Measurements from ENCODE around the gene MYOZ1.

The MYOZ1 gene

DNA sequence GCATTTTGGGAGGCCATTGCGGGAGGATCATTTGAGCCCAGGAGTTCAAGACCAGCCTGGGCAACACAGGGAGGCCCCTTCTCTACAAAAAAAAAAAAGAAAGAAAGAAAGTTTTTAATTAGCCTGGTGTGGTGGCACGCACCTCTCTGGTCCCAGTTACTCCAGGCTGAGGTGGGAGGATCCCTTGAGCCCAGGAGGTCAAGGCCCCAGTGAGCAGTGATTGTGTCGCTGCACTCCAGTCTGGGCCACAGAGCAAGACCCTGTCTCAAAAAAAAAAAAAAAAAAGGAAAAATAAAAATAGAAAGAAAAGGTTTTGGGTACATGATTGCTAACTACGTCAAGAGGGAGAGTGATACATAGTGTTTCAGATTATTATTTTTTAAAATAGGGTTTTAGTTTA is 48.2 kb downstream of the MYOZ1 start:
- no peak for DNase-seq (ENCODE audit: low read depth)

DNA sequence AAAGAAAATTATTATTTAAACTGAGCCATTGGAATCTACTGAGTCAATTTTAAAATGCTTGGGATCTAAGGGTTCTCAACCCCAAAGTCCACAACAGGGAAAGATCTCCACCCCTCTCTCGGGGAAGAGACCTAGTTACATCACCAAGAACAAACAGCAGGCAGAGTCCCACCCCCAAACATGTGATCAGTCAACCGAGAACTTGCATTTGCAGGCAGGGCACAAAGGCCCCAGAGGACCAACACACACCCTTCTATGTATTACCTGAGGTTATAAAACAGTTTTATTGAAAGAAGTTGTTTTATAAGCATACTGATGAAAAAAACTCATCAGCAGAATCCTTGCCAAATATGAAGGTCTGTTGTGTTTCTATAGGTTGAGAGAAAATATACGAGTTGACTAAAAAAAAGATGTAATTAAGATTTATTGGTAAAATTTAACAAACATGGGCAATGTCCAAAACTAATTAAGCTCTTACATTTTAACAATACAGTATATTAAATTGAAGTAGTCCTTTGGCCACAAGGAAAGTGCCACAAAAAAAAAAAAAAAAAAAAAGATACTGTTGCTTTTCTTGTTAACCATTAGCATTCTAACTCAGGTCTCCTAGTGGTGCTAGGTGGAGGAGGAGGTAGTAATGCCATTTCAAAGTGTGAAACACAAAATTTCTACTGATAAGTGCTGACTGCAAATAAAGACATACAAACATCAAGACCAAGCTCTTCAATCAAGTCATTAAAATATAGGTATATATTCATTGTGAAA is 49.2 kb downstream of the MYOZ1 start:
- no peak for DNase-seq (ENCODE audit: low read depth)

DNA sequence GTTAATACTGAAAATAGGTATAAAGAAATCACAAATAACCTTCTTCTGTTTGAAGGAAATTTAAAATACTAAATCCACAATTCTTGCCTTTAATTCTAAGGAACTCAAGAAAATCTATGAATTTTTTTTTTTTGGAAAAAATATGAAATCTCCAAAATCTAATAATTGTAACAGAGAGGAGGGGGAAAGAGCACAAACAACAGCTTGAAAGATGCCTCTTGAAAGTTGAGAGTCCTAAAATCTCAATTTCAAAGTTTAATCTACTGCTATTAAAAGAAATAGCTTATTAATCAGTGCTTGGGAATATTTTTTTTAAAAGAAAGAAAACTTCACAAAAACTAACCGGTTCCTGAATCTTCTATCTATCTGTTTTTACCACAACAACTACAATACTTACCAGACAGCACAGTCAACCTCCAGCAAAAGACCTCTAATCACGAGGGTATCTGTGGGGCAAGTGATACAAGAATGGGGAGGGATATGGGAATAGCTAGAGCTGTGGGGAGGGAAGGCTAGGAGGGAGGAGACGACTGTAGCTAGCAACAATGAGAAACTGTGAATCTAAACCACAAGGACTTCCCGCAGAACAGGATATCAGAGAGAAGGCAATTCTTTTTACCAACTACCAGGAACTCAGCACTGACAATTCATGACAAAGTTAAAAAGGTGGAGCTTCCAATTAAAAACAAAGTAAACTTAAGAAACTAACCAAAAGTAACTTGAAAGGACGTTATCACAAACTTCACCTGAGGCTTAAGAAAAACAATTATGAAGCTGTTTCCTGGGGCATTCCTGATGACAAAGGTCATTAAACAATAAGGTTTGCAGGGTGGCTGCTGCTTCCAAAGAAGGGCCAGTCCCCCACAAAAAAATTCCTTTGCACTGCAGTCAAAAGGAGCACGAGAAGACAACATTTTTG is 50.1 kb downstream of the MYOZ1 start, which contains the start of gene USP54:
USP54 (minus strand) TSS at position 462 of the 919 bp plus-strand sequence. CDS start 15,684 bp downstream, outside the sequence.
- DNase-seq (ENCODE audit: low read depth) = no peak

DNA sequence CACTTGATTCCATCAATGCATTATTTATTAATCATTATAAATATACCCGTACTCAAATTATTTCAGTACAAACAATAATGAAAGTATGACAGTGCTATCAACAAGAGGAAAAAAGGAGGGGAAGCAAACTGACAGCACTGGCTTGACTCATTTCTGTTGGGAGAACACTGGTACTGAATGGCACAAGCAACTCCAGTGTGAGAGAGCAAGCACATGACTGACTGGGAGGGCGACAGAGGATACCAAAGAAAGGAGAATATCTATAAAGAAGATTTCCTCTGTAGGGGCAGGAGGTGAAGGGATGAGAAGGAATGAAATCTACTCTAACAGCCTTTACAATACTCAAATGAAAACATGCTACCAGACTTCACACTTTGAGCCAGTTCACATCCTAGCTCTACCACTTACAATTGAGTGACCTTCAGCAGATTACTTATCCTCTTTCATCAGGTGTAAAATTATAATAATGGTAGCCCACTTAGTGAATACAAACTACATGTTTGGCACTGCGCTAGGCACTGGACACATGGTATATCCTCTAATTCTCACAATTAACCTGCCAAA is 51.6 kb downstream of the MYOZ1 start:
- DNase-seq (ENCODE audit: low read depth) = no peak

DNA sequence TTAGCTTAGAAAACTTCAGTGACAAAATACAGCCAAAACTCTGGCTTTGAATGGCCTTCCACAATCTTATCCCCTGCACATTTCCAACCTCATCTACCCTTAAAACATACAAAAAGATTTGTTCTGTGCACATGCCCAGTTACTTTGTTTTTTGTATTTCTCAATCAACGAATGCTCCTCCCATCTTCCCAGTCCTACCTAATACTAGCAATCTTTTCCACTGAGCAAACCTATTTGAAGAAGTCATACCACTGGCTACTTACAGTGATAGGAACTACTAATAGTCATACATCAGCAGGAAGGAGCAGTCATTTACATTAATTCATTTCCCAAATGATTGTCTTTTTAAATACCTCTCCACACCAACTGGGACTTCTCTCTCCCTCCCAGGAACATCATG is 52.6 kb downstream of the MYOZ1 start:
- no peak for DNase-seq (ENCODE audit: low read depth)

DNA sequence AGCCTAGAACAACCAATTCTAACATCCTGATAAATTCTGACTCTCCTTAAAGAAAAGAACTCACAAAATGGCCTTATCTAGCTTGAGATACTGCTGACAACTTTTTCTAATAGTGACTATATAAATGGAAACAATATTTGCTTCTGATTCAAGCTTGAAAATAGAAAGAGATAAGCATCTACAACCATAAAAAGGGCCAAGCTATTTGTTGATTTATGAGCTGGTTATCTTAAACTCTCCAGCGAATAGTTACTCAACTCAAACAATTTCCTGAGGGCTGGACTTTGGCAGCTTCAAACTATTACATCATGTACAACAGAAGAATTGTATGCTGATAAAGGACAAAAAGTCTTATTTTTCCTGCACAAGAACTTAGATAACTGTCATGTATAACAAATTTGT is 54.7 kb downstream of the MYOZ1 start:
- no peak for DNase-seq (ENCODE audit: low read depth)

DNA sequence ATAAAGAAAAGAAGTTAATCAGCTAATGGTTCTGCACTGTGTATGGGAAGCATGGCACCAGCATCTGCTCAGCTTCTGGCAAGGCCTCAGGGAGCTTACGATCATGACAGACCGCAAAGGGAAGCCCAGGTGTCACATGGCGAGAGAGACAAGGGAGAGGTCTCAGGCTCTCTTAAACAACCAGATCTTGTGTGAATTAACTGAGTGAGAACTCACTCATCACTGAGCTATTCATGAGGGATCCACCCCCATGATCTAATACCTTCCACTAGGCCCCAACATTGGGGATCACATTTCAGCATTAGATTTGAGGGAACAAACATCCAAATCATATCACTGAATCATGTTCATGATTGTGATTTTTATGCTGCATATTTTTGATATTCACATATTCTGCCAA is 55.9 kb downstream of the MYOZ1 start:
- DNase-seq (ENCODE audit: low read depth) = no peak

DNA sequence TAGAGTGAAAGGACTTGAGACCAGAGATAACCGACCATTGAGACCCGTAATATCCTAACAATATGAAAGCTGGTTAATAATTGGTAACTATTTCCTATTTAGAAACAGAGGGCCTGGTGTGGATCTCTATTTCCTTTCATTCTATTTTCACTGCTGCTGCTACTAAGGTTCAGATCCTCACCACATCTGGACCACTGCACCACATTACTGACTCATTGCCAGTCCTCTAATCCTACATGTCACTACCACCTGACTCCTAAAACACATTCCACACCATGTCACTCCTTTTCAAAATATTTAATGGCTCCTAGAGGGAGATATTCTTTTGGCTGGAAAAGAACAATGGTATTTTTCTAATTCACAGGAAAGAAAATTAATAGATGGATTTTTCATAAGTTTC is 56.5 kb downstream of the MYOZ1 start:
- no peak for DNase-seq (ENCODE audit: low read depth)

DNA sequence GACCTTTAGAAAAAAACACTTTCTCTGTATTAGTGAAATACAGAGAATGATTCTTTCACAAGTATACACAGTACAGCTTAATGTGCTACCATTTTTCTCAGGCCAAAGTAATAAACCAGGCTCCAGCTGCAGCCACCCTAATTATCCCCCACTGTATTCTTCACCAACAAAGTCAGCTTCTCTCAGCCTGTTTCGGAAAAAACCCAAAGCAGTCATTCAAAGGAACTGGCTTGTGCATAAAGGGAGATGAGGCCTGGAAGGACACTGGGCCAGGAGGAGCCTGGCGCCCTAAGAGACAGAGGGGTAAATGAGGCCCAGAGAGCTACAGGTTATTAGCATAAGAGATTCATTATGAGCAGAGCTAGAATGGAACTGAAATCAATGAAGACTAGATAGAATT is 59.4 kb downstream of the MYOZ1 start:
- DNase-seq (ENCODE audit: low read depth) = no peak

All from HS-27A (cell line).